KMS-11 (cell line): ENCODE results near the gene PCDHGC4.

ENCODE experiments used
- H2AFZ ChIP-seq: fragments of 200-600 bp; sonication (generic); 2 replicates; pipeline ENCODE4 v1.6.1; 2016; ENCODE audit warnings: antibody characterized with exemption, mixed run types, low read depth
- H3K27ac ChIP-seq: fragments of 200-600 bp; sonication (generic); 2 replicates; pipeline ENCODE4 v1.6.1; 2016; ENCODE audit warnings: mild to moderate bottlenecking, mixed run types
- H3K27me3 ChIP-seq: fragments of 200-600 bp; sonication (generic); 2 replicates; pipeline ENCODE4 v1.6.1; 2017; ENCODE audit warnings: mild to moderate bottlenecking, low read depth, mixed run types, moderate library complexity; ENCODE audit not compliant: insufficient read depth
- H3K36me3 ChIP-seq: fragments of 200-600 bp; sonication (generic); 2 replicates; pipeline ENCODE4 v1.6.1; 2017; ENCODE audit warnings: mild to moderate bottlenecking, mixed run types; ENCODE audit not compliant: insufficient read depth
- H3K4me1 ChIP-seq: fragments of 200-600 bp; sonication (generic); 2 replicates; pipeline ENCODE4 v1.6.1; 2016; ENCODE audit warnings: mild to moderate bottlenecking, low read depth, mixed run types; ENCODE audit not compliant: poor library complexity, severe bottlenecking
- H3K4me2 ChIP-seq: fragments of 200-600 bp; sonication (generic); 2 replicates; pipeline ENCODE4 v1.7.0; 2016; ENCODE audit warnings: mild to moderate bottlenecking, mixed run types
- H3K4me3 ChIP-seq: fragments of 200-600 bp; sonication (generic); IDR thresholded peaks from 2 replicates; pipeline ENCODE4 v1.6.1; 2017; ENCODE audit warnings: low read depth, low read length, mixed read lengths; ENCODE audit not compliant: insufficient read depth
- H3K79me2 ChIP-seq: fragments of 200-600 bp; sonication (generic); 2 replicates; pipeline ENCODE4 v1.6.1; 2016; ENCODE audit warnings: low read depth, mixed run types; ENCODE audit not compliant: insufficient read depth
- H3K9ac ChIP-seq: fragments of 200-600 bp; sonication (generic); 2 replicates; pipeline ENCODE4 v1.6.1; 2016; ENCODE audit warnings: mild to moderate bottlenecking, mixed run types
- H4K20me1 ChIP-seq: fragments of 200-600 bp; sonication (generic); 2 replicates; pipeline ENCODE4 v1.6.1; 2016; ENCODE audit warnings: mild to moderate bottlenecking, mixed run types; ENCODE audit not compliant: insufficient read depth
- CTCF ChIP-seq: fragments of 200-600 bp; sonication (generic); conservative IDR thresholded peaks from 2 replicates; pipeline ENCODE4 v1.6.1; 2017; ENCODE audit warnings: low read depth, mild to moderate bottlenecking, antibody characterized with exemption, low read length, moderate library complexity, mixed read lengths

PCDHGC4 gene

GRCh38 chr5:141490771-141491170 lies 5.9 kb downstream of the PCDHGC4 start:
- no peak for TF ChIP-seq CTCF
- no peaks in the 10 kb centered on the region for H3K36me3 ChIP-seq
- H3K27me3 ChIP-seq = no peaks in the 10 kb centered on the region

GRCh38 chr5:141491323-141492167 lies 6.7 kb downstream of the PCDHGC4 start:
- H3K27me3 ChIP-seq = no peaks in the 10 kb centered on the region
- no peaks in the 10 kb centered on the region for H4K20me1 ChIP-seq
- H3K27ac ChIP-seq = no peak overlapping the region
- TF ChIP-seq CTCF = no peak
- H3K4me1 ChIP-seq = no peaks in the 10 kb centered on the region
- no peaks in the 10 kb centered on the region for H3K79me2 ChIP-seq
- H3K4me2 ChIP-seq = no peak overlapping the region
- no peaks in the 10 kb centered on the region for H3K36me3 ChIP-seq
- H3K4me3 ChIP-seq = no peak overlapping the region
- H2AFZ ChIP-seq = no peak overlapping the region
- H3K9ac ChIP-seq = no peak overlapping the region

More at GRCh38 chr5:141490771-141491170, 5.9 kb downstream of the PCDHGC4 start:
- no peaks in the 10 kb centered on the region for H3K79me2 ChIP-seq
- H3K4me2 ChIP-seq = no peak overlapping the region
- no peak overlapping the region for H3K27ac ChIP-seq
- H2AFZ ChIP-seq = no peak overlapping the region
- H3K4me1 ChIP-seq = no peaks in the 10 kb centered on the region
- H4K20me1 ChIP-seq = no peaks in the 10 kb centered on the region
- no peak overlapping the region for H3K9ac ChIP-seq
- no peak overlapping the region for H3K4me3 ChIP-seq

- Histone ChIP-seq H4K20me1 (no peaks in the 10 kb centered on the region), H3K36me3 (no peaks in the 10 kb centered on the region), H3K27ac (no peak overlapping the region), H3K27me3 (no peaks in the 10 kb centered on the region), H3K79me2 (no peaks in the 10 kb centered on the region), H2AFZ (no peak overlapping the region), H3K4me1 (no peaks in the 10 kb centered on the region), H3K9ac (no peak overlapping the region), H3K4me3 (no peak overlapping the region), H3K4me2 (no peak overlapping the region)
- no peak for TF ChIP-seq CTCF
These were observed 7.5 kb downstream of the PCDHGC4 start for GRCh38 chr5:141492168-141492885.

- H3K9ac ChIP-seq = no peak overlapping the region
- no peak overlapping the region for H3K4me2 ChIP-seq
- H3K36me3 ChIP-seq = no peaks in the 10 kb centered on the region
- H4K20me1 ChIP-seq = no peaks in the 10 kb centered on the region
- H3K4me3 ChIP-seq = no peak overlapping the region
- no peaks in the 10 kb centered on the region for H3K27me3 ChIP-seq
- no peak for TF ChIP-seq CTCF
- no peaks in the 10 kb centered on the region for H3K4me1 ChIP-seq
- no peaks in the 10 kb centered on the region for H3K79me2 ChIP-seq
- no peak overlapping the region for H2AFZ ChIP-seq
- H3K27ac ChIP-seq = no peak overlapping the region
These were observed 8.9 kb downstream of the PCDHGC4 start for GRCh38 chr5:141493500-141494422.
